Glomerular visceral epithelial cell (primary cell): ENCODE results near the gene SLC1A6.
"Not testable (repeated sequence)": the region's sequence is repeated elsewhere in the genome, so short reads cannot be mapped to it uniquely, and the experiment has no call there.

ENCODE experiments used
- DNase-seq: peaks from one replicate; pipeline ENCODE4 v3.0.0-alpha.2; 2016; ENCODE audit errors: extremely low spot score

Gene SLC1A6

DNA sequence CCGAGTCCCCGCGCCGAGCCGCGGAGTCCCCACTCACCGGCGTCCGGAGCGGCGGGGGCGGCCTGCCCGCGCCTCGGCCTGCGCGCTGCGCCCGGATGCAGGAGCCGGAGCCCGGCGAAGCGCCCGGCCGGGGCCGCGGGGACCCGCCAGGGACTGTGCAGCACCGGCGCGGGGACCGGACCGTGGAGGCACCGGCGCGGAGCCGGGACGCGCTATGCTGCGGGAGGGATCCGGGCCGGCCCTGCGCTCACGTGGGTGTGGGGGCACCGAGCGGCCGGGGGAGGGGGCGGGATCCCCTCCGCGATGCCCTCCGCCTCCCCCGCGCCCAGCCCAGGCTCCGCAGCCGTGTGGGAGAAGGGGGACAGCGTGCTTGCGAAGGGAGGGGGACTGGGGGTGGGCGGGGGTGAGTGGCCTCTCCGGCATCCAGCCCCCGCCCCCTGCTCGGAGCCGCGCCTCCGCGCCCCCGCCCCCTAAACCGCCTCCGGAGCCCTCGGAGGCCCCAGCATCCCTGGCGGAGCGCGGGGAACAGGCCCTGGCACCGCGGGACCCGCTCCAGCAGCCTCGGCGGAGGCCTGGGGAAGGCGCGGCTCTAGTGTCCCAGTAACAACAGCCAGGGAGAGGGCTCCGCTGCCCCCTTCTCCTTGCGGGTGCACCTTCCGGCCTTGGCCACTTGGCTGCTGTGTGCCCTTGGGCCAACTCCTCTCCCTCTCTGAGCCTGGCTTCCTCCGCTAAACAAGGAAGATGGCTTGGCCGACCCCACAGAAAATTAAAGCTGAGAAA is at the start of gene SLC1A6:
SLC1A6 (minus strand) TSS at position 389 of the 780 bp plus-strand sequence. CDS start 6,954 bp downstream, outside the sequence.
- no peak for DNase-seq

DNA sequence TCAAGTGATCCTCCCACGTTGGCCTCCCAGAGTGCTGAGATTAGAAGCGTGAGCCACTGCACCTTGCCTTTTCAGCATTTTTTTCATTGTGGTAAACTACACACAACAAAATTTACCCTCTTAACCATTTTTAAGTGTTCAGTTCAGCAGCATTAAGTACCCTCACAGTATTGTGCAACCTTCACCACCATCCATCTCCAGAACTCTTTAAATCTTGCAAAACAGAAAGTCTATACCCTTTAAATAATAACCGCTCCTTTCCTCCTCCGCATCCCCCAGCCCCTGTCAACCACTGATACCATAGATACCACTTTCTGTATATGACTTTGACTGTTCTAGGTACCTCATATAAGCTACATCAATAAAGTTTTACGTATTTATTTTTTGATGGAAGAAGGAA is 48.8 kb upstream of the SLC1A6 start:
- no peak for DNase-seq

DNA sequence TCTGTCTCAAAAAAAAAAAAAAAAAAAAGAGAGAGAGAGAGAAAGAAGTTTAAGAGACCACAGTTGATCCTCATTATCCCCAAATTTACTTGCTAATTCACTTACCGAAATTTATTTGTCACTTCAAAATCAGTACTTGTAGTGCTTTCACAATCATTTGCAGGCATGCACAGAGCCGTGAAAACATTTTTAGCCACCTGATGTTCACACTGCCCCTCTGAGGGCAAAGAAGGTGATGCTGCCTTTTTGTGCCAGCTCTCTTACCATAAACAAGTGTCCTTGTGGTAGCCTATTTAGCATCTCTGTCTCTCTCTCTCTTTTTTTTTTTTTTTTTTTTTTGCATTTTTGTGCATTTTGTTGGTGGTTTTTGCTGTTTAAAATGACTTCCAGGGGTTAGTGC is 45.6 kb upstream of the SLC1A6 start:
- DNase-seq = peak; percentile 3

DNA sequence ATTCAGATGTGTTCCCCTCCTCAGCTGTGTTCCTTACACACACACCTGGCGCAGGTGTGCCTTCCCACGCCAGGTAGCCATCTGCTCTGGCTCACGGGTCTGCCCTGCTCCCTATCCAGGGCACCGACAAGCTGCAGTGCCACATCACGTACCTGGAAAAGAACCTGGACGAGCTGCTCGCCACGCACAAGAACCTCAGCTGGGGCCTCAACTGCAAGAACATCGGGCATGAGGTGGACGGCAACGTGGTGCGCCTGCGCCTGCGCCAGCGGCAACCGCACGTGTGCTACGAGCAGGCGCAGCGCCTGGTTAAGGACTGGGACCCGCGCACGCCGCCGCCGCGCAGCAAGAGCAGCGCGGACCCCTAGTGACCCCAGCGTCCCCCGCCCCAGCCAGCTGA is 43.1 kb upstream of the SLC1A6 start:
- no peak for DNase-seq

DNA sequence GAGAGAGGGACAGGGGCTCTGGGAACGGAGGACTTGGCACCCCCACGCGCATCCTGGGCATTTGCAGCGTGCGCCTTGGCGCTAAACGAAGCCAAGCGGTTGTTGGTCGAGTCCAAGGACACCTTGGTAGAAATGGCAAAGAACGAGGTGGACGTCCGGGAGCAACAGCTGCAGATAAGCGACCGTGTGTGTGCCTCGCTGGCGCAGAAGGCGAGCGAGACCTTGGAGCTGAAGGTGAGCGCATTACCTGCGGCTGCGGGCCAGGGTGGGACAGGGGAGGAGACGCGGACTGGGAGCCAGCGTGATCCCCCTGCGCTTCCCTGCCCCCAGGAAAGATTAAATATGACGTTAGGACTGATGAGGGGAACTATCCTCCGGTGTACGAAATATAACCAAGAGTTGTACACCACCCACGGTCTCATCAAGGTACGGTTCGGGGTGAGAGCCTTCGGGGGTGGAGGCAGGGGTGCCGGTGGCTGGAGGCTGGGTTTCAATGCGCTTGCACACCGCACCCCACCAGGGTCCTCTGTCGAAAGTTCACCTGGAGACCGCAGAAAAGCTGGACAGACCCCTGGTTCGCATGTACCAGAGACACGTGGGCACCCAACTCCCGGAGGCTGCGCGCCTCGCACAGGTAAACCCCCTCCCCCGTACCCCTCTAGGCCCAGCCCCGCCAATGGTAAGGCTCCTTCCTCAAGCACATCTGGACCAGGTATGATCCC is 41.8 kb upstream of the SLC1A6 start:
- no peak for DNase-seq

DNA sequence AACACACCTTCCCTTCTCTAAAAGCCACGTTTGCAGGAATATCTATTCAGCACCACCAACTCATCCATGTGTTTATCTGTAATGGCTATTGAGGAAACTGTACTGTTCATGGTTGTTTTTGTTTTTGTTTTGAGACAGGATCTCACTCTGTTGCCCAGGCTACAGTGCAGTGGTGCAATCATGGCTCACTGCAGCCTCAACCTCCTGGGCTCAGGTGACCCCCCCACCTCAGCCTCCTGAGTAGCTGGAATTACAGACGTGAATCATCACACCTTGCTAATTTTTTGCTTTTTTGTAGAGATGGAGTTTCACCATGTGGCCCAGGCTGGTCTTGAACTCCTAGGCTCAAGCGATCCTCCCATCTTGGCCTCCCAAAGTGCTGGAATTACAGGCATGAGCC is 39.2 kb upstream of the SLC1A6 start:
- DNase-seq = not testable (repeated sequence)

DNA sequence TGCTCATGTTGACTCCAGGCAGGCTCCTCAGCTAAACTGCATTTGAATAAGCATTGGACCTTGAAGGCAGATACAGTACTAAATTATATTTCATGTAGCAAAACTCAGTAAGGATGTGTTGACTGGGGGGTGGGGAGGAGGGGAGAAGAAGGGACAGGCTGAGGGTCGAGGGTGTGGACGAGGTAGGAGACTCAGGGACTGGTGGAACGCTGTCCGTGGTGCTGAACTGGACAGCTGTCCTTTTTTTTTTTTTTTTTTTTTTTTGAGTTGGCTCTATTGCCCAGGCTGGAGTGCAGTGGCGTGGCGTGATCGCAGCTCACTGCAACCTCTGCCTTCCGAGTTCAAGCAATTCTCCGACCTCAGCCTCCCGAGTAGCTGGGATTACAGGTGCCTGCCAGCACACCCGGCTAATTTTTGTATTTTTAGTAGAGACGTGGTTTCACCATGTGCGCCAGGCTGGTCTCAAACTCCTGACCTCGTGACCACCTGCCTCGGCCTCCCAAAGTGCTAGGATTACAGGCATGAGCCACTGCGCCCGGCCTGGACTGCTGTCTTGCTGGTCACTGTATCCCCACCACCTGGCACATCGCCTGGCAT is 36.4 kb upstream of the SLC1A6 start:
- DNase-seq = peak; percentile 9

DNA sequence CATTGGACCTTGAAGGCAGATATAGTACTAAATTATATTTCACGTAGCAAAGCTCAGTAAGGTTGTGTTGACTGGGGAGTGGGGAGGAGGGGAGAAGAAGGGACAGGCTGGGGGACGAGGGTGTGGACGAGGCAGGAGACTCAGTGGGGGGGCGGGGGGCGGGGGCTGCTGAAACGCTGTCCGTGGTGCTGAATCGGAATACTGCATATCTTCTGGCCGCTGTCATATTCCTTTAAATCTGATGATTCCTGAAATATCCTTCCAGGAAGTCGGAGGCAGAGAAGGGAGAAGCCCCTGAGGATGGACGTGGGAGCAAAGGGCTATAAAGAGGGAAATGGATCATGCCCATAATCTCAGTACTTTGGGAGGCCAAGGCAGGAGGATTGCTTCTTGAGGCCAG is 34.9 kb upstream of the SLC1A6 start:
- DNase-seq = no peak

DNA sequence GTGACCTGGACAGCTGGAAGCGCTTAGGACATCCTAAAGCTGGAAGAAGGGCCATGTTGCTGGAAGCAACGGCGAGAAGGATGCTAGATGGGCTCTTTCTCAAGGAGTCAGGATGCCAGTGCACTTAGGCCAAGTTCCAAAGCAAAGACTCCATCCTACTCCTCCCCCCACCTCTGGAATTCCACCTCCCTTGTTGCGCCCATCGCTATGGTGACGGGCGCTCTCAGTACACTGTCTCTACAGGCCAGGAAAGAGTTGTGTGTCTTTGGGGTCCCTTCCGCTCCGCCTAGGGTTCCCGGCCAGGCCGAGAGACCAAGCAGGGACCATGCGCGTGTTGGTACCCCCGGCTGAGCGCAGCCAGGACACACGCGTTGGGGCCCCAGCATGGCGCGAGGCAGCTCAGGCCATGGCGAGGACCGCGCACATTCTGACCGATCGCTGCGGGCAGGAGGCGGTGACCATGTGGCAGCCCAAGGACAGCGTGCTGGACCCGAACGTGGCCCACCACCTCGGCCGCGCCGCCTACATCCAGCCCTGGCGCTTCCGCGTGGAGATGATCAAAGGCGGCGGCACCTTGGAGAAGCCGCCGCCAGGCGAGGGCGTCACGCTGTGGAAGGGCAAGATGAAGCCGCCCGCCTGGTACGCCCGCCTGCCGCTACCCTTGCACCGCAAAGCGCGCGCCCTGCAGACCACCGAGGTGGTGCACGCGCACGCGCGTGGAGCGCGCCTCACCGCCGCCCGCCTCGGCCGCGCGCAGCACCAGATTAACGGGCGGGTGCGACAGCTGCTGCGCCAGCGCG is 31.0 kb upstream of the SLC1A6 start:
- DNase-seq = no peak

DNA sequence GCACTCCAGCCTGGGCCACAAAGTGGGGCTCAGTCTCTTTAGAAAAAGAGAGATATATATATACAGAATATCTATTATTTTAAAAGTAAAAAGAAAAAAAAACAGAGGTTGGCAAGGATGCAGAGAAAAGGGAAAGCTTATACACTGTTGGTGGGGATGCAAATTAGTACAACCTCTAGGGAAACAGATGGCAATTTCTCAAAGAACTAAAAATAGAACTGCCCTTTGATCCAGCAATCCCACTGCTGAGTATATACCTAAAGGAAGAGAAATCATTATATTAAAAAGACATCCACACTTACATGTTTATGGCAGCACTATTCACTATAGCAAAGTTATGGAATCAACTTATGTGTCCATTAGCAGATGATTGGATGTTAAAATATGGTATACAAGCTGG is 28.6 kb upstream of the SLC1A6 start:
- DNase-seq = no peak

DNA sequence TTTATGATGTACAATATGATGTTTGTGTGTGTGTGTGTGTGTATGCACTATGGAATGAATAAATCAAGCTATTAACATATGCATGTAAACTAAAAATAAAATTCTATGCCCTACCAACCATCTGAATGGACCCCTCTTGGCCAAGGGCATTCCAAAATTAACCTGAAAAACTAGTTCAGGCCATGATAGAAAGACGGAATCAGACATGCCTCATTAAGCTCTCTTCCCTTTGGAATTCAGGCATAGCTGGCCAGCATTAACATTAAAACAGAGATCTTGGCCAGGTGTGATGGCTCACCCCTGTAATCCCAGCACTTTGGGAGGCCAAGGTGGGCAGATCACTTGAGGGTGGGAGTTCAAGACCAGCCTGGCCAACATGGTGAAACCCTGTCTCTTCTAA is 18.3 kb upstream of the SLC1A6 start:
- DNase-seq = no peak

DNA sequence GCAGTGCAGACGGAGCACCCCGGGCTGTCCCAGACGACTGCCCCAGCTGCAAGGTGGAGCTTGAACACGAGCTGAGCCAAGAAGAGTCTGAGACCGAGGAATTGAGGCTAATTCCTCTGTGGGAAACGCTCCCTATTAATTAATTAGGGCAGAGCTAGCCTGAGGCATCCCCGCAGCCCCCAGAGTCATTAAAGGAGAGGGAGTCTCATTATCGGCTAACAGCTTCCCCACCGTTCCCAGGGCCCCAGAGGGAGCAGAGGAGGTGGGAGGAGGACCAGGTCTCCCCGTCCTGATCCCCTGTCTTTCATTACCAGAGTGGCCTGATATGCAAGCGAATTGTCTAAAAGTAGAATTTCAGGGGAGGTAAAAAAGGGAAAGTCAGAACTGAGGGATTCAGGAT is 13.1 kb upstream of the SLC1A6 start:
- DNase-seq = no peak

DNA sequence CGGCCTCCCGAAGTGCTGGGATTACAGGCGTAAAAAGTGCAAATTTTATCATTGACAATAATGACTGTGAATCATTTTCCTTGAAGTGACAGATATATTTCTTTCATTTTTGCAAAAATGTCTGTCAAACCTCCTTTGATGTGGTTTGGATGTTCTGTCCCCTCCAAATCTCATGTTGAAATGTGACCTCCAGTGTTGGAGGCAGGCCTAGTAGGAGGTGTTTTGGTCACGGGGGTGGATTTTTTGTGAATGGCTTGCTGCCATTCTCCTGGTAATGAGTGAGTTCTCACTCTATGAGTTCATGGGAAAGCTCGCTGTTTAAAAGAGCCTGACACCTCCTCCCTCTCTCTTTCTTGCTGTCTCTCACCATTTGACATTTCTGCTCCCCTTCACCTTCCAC is 5.5 kb upstream of the SLC1A6 start:
- no peak for DNase-seq

DNA sequence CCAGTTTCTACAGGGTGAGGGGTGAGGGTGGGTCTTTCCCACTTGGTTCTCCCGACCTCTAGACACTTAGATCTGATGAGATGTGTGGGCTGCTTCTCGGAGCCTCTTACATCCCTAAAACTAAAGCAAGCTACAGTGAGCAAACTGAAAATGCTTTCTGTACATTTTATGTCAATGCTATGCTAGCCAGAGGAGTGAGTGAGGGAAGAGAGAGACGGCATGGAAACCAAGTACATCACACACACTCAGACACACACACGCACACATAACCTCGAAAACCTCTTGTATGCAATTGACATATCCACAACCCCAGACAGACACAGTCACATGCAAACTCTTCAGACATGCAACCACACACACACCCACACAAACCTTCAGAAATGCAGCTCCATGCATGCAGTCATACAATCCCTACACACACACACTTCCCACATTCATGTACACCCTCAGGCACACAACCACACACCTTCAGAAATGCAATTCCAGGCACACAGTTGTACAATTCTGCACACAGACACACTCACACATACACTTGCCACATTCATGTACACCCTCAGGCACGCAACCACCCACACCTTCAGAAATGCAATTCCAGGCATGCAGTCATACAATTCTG is 1.4 kb downstream of the SLC1A6 start:
- DNase-seq = no peak

DNA sequence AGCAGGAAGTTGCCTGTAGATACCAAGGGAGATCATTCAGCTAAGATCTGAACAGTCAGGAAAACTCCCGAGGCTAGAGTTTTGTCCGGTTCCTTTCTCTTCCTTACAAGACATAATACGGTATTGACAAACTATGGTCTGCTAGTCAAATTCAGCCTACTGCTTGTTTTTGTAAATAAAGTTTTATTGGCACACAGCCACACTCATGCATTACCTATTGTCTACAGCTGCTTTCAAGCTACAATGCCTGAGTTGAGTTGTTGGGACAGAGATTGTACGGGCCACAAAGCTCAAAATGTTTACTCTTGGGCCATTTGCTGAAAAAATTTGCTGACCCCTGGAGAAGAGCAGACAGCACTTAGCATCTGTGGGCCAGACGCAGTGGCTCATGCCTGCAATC is 2.5 kb downstream of the SLC1A6 start:
- DNase-seq = no peak

DNA sequence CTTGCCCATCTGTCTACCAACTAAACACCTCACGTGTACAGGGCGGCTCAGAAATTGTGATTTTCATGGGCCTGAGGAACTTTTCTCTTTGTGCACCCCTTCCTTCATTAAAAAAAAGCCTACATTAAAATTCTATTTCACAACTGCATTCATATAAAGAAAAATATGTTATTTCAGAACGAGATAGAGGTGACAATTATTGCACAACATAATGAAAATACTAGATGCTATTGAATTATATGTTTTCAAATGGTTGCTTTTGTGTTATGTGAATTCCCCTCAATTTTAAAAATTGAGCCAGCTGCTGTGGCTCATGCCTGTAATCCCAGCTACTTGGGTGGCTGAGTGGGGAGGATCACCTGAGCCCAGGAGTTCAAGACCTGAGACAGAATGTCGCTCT is 5.2 kb downstream of the SLC1A6 start:
- DNase-seq = no peak

DNA sequence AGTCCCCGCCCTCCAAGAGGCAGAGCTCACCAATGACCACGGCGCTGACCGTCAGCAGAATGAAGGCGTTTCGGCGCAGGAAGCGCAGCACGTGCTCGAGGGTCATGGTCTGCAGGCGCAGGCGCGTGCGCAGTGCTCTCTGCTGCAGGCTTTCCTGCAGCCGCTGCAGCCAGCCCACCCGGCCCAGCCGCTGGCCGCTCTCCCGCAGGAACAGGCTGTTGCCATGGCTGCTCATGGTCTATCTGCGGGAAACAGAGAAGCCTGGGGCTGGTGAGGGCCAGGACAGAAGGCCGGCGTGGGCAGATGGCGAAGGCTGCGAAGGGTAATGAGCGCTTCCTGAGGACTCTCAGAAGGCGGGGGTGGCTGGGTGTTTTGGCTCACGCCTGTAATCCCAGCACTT is 7.0 kb downstream of the SLC1A6 start:
- DNase-seq = no peak

DNA sequence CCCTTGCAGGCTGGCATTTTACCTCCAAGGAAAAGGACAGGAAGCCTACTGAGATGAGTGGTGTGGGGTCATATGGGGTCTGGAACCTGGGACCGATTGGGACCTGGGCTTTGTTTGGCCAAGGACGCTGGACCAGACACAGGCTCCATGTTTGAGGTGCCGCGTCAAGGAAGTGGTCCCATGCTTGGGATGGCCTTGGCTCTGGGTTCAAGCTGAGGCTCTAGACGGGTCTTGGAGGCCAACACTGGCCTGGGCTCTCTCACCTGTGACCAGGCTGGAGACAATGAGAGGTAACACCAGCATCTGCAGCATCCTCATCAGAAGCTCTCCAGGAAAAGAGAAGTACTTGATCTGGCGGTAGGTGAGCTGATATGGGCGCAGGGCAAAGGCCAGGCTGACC is 8.2 kb downstream of the SLC1A6 start:
- no peak for DNase-seq

DNA sequence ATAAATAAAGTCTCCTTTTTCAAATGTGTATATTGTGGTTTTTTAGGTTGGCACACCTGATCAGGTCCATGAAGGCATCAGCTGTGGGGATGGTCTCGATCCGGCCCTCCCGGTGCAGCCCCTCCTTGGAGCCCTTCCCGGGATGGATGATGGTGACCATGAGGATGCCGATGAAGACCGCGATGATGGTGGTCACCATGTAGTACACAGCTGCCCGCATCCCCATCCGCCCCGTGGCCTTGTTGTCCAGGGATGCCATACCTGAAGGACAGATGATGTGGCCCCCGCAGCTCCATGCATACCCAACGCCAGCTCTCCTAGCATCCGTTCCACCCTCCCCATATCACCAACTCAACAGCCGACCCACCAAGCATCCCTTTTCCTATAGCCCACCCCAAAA is 11.4 kb downstream of the SLC1A6 start:
- DNase-seq = no peak

DNA sequence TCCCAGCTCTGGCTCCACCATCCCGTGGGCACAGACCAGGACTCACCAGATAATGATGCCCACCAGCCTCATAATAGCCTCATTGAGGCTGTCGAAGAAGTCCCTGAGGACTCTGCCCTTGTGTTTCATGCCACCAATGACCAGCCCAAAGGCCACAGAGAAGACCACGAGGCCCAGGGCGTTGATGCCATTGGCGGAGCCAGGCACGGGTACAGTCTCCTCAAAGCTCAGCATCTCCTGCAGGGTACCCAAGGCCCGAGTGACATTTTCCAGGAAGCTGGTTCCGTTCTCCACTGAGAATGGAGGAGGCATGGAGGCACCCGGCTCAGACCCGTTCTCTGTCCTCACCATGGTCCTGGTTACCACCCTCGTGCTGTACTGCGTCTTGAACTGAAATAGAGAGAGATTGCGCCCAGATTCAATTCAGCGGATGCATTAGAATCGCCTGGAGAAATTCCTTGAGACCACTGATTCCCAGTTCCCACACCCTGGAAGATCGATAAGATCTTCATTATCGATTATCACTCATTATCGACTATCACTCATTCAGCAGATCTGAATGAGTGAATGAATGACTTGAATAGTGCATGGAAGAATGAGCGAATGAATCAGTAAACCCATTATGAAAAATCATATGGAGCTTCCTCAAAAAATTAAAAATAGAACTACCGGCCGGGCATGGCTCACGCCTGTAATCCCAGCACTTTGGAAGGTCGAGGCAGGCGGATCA is 17.5 kb downstream of the SLC1A6 start:
- no peak for DNase-seq

DNA sequence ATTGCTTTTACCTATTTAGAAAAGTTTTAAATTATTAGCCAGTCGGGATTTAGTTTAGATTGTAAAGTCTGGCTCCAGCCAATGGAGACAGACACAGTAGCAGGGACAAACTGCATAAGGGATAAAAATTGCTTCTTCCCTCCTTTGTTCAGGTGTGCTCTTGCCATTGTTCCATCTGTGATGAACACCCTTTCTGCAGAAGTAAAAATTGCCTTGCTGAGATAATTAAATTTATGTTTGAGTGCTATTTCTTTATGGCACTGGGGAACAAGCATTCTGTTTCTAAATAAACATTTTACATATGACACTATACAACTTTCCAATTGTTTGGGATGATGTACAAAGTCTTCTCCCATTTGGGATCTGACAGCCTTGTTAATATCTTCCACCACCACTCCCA is 20.4 kb downstream of the SLC1A6 start:
- DNase-seq = no peak
